SHP77 treated with DMSO at 0.1 percent for 48 hours (cell line): ENCODE data around the gene HS6ST3.

Source experiments
- DNase-seq: peaks from one replicate; lab custom pipeline; 2025; lab: John Stamatoyannopoulos, UW

The HS6ST3 gene

DNA sequence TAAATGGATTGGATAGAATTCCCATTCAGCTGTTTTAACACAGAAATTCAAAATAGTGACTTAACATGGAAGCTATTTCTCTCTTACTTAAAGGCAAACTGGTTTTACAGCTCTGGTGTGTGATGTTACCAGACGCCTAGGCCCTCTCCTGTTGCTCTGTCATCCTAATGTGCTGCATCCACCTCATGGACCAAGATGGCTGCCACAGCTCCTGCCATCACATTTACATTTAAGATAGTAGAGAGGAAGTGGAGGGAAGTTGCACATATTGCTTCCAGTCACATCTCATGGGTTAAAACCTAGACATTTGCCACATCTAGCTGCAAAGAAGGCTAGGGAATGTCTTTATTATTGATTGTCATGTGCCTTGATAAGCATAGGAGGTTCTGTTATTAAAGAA lies 746.8 kb downstream of the HS6ST3 start:
- DNase-seq: no peak

GRCh38 chr13:96837809-96838208 lies 747.9 kb downstream of the HS6ST3 start:
- no peak for DNase-seq

GRCh38 chr13:96844195-96844594 lies 754.3 kb downstream of the HS6ST3 start:
- DNase-seq: no peak

DNA sequence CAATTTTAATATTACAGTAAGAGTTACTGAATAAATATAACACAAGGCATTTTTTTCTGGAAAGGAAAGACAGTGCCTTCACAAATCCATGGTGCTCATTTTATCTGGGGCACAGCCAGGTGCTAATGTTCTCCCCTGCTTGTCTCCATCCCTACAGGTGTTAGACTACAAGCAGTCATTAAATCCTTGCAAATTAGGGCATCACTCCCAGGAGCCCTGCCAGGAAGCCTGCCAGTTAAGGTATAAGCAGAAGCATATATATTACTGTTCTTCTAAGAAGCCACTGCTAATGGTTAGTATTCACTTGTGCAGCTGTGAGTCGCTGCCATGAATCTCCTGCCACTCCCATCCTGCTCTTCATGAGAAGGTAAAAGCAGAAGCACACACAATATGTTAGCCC lies 754.7 kb downstream of the HS6ST3 start:
- no peak for DNase-seq

GRCh38 chr13:96848286-96848685 lies 758.4 kb downstream of the HS6ST3 start:
- DNase-seq: no peak

- DNase-seq: no peak
These were observed 759.2 kb downstream of the HS6ST3 start for GRCh38 chr13:96849091-96849490.

DNA sequence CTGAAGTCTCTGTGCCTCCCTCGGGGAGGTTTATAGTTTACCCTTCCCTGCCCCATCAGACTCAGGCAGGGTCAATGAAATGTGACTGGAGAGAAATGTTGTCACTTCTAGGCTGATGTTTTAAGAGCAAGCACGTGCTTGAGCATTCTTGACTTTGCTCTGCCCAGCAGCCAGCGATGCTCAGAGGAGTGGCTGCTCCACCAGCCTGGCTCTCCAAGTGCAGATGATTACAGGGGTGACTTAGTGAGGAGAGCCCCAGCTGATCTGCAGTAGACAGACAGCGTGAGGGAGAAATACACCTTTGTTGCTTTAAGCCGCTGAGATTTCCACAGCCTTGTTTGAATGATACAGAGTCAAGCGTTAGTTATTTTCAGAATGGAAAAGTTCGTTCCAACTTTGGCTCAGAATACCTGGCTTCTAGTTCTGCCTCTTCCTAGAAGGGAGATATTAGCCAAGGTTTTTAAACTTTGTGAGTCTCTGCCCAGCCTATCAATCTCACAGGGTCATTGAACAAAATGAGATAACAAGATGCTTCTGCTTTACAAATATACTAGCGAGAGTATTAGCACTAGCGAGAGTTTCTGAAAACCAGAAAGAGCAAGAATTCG lies 760.7 kb downstream of the HS6ST3 start:
- no peak for DNase-seq

- DNase-seq: no peak
These were observed 762.0 kb downstream of the HS6ST3 start for GRCh38 chr13:96851856-96852445.

GRCh38 chr13:96858133-96858826 lies 768.4 kb downstream of the HS6ST3 start:
- DNase-seq: no peak

DNA sequence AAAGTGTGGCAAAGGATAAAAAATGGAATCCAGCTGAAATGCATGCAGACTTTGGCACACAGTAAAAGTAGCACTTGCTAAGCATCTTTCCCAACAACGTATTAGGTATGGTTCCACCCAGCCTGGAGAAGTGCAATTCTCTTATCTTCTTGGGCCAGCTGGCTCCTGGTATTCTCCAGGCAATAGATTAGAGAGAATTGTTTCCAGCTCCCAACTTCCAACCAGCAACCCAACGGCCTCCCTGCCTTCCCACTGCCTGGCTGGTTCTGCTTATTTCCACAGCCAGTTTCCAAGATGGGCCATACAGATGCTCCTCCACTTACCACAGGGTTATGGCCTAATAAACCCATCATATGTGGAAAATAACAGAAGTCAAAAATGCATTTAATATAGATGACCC lies 771.0 kb downstream of the HS6ST3 start:
- no peak for DNase-seq

DNA sequence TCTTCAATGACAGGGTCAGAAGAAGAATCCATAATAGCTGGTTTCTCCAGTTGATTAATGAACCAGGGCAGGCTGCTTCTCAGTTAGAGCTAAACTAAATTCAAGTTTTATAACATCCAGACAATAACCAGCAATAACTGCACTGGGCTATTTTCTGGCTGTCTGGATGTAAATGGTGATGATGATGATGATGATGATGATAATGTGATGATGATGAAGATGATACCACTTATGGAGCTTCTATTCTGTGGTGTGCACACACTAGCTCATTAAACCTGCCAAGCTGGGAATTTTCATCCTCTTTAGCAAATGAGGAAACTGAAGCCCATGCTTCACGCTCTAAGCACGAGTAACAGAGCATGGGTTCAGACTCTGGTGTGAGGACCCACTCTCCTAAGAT lies 772.2 kb downstream of the HS6ST3 start:
- DNase-seq: no peak

GRCh38 chr13:96862999-96863398 lies 773.1 kb downstream of the HS6ST3 start:
- no peak for DNase-seq

DNA sequence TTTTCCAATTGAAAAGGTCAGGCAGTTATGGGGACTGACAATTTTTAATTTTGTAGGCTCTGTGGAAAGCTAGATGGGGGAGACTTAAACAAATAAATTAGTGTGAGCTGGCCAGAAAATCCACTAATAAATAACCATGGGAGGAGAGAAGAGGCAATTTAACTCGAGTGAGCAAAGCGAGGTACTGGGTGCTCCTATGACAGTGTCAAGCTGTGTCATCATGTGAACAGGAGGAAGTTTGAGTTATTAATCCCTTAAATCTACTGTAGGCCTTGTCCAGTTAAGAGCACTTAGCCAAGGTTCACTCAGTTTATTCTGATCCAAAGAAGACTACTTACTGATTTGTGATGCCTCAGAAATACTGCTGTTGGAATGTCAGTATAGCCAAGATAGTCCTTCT lies 781.6 kb downstream of the HS6ST3 start:
- DNase-seq: no peak

DNA sequence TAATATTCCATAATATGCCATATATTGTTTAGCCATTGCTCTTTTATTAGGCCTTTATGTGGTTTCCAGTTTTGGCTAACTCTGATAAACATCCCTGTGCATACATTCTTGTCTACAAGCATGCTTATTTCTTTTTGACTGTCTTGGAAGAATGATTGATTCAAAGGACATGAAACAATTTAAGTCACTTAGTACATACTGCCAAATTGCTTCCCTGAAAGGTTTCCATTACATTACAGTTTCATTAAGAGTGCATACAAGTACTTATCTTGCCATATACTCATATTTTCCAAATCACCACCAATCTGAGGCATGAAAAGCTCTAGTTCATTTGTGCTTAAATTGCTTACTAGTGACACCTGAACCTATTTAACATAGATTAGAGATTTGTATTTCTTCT lies 790.5 kb downstream of the HS6ST3 start:
- DNase-seq: no peak
